H1 (cell line): ENCODE results near the gene ZFP36L2. TPM values are rescaled to one million over a fixed set of nuclear protein-coding genes. Genes with fewer than 3 reads are reported as not detected.

Experiments
- CBX8 ChIP-seq: fragments of 300-800, 300-1000 bp; sonication (generic); IDR thresholded peaks from 2 replicates; pipeline ENCODE4 v1.7.1; 2016; ENCODE audit warnings: low read depth, low read length, borderline replicate concordance
- EGR1 ChIP-seq: IDR thresholded peaks from 2 replicates; pipeline ENCODE4 v1.6.1; 2011; ENCODE audit warnings: low read depth, low read length, borderline replicate concordance
- GABPA ChIP-seq: IDR thresholded peaks from 2 replicates; pipeline ENCODE4 v1.6.1; 2011; ENCODE audit warnings: mild to moderate bottlenecking, low read length, moderate library complexity, borderline replicate concordance; ENCODE audit not compliant: insufficient read depth
- HDAC2 ChIP-seq, 2 experiments: fragments of 300-600 bp in 1 of 2; sonication (generic) in 1 of 2; IDR thresholded peaks; 2 replicates each; pipeline ENCODE4 v1.6.1; 2011 to 2012; ENCODE audit warnings: low read depth in 2 of 2, low read length in 2 of 2, mild to moderate bottlenecking in 2 of 2, moderate library complexity in 2 of 2, borderline replicate concordance in 1 of 2, inconsistent platforms in 1 of 2
- NANOG ChIP-seq: IDR thresholded peaks from 2 replicates; pipeline ENCODE4 v1.6.1; 2011; ENCODE audit warnings: low read length, low read depth, mild to moderate bottlenecking, inconsistent platforms; ENCODE audit not compliant: insufficient read depth, poor library complexity, severe bottlenecking
- NRF1 ChIP-seq: IDR thresholded peaks from 2 replicates; pipeline ENCODE4 v1.6.1; 2011; ENCODE audit warnings: mild to moderate bottlenecking, low read depth, low read length, improper control_type of control experiment
- POLR2A ChIP-seq, 2 experiments: IDR thresholded peaks; 1 replicate in 1 of 2; 2 replicates in 1 of 2; pipeline ENCODE4 v1.6.1; 2011; ENCODE audit warnings: low read depth in 2 of 2, low read length in 2 of 2, mild to moderate bottlenecking in 2 of 2; ENCODE audit errors: control extremely low read depth in 1 of 2
- POLR2AphosphoS5 ChIP-seq: IDR thresholded peaks from 2 replicates; pipeline ENCODE4 v1.6.1; 2011; ENCODE audit warnings: low read depth, low read length
- RFX5 ChIP-seq: IDR thresholded peaks from 2 replicates; pipeline ENCODE4 v1.6.1; 2011; ENCODE audit warnings: low read depth, low read length, improper control_type of control experiment, borderline replicate concordance
- RNF2 ChIP-seq: fragments of 200-900, 300-1000 bp; sonication (generic); IDR thresholded peaks from 2 replicates; pipeline ENCODE4 v1.7.1; 2016; ENCODE audit warnings: borderline replicate concordance, low read depth, mild to moderate bottlenecking, antibody characterized with exemption, low read length; ENCODE audit not compliant: poor library complexity, severe bottlenecking; ENCODE audit errors: missing control alignments
- SIN3A ChIP-seq, 2 experiments: IDR thresholded peaks in 1 of 2; conservative IDR thresholded peaks in 1 of 2; 2 replicates each; pipeline ENCODE4 v1.6.1; 2011 to 2012; ENCODE audit warnings: low read length in 2 of 2, improper control_type of control experiment in 1 of 2, low read depth in 1 of 2, mild to moderate bottlenecking in 1 of 2
- SIRT6 ChIP-seq: IDR thresholded peaks from one replicate; pipeline ENCODE4 v1.7.1; 2012; ENCODE audit warnings: low read length, inconsistent platforms
- TAF1 ChIP-seq: IDR thresholded peaks from 2 replicates; pipeline ENCODE4 v1.6.1; 2011; ENCODE audit warnings: mild to moderate bottlenecking, low read depth, low read length
- TAF7 ChIP-seq: optimal IDR thresholded peaks from 2 replicates; pipeline ENCODE3; 2011; ENCODE audit warnings: low read depth, mild to moderate bottlenecking, inconsistent platforms, low read length, moderate library complexity, borderline replicate concordance
- TBP ChIP-seq: IDR thresholded peaks from 2 replicates; pipeline ENCODE4 v1.6.1; 2011; ENCODE audit warnings: low read depth, low read length, improper control_type of control experiment
- polyA plus RNA-seq, 7 experiments: library from polyadenylated mRNA; depleted of rRNA in 3 of 7; stranded (reverse) in 5 of 7; unstranded in 2 of 7; fragments of >200 nt in 5 of 7; fragments of 200-250 nt in 2 of 7; gene quantifications; 1 replicate in 5 of 7; 2 replicates in 1 of 7; 4 replicates in 1 of 7; pipeline versions ENCODE4 v1.2.1 to v1.2.3, GENCODE V29; 2011 to 2013; ENCODE audit warnings: missing spikeins in 2 of 7, mixed read lengths in 2 of 7
- total RNA-seq: library from RNA; stranded (reverse); fragmentation: NEBNext Ultra II Directional; extraction: Animal tissue kit (Norgen Biotek cat#: 25700); gene quantifications from 2 replicates; pipeline ENCODE4 v1.2.1, GENCODE V29; 2021
- TF ChIP-seq, protein P1 (sequence below): IDR thresholded peaks from 2 replicates; pipeline ENCODE4 v1.6.1; 2012; ENCODE audit warnings: inconsistent platforms

Gene ZFP36L2
- total and polyA plus RNA-seq, 2 of the 8 experiments (the other 6 are each of a cell fraction or from before 2014, with no cell fraction given), result 13.4 to 102 TPM

GRCh38 chr2:43226558-43226954 is at the start of gene ZFP36L2 (continued):
- TF ChIP-seq SIN3A (conservative IDR thresholded peaks at IDR 0.05 in 1 of 2, IDR thresholded peaks at IDR 0.05 in 1 of 2; ENCODE audit: low read depth in 1 of 2, low read length in 2 of 2), result 0 out of 4 replicates have a peak, but pooled peaks of 1 of the 2 experiments have one; percentile 8
- TF ChIP-seq SIRT6, result no peak
- TF ChIP-seq NRF1, result no peak
- TF ChIP-seq EGR1, result peak; percentile 24; the same call in 1 of the 2 replicates
- TF ChIP-seq NANOG, result no peak
- peak; percentile 85 for TF ChIP-seq TAF1
- TF ChIP-seq GABPA, result 0 out of 2 replicates have a peak, but pooled peaks have one; percentile 30
- TF ChIP-seq, protein P1, sequence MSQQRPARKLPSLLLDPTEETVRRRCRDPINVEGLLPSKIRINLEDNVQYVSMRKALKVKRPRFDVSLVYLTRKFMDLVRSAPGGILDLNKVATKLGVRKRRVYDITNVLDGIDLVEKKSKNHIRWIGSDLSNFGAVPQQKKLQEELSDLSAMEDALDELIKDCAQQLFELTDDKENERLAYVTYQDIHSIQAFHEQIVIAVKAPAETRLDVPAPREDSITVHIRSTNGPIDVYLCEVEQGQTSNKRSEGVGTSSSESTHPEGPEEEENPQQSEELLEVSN, result no peak
- TF ChIP-seq CBX8, result no peak
- TF ChIP-seq RFX5, result no peak
- no peak for TF ChIP-seq HDAC2 (IDR thresholded peaks at IDR 0.05; ENCODE audit: borderline replicate concordance in 1 of 2, low read depth in 2 of 2, low read length in 2 of 2)
- TF ChIP-seq TBP, result peak; percentile 77
- peak in 1 of 2 experiments; percentile 86; a peak in 2 of 3 replicates for TF ChIP-seq POLR2A (IDR thresholded peaks at IDR 0.05; ENCODE audit: control extremely low read depth in 1 of 2, low read depth in 2 of 2, low read length in 2 of 2)
- no peak for TF ChIP-seq RNF2
- TF ChIP-seq TAF7, result peak; percentile 53
- peak; percentile 42; the same call in 1 of the 2 replicates for TF ChIP-seq POLR2AphosphoS5
